GM19324 (cell line): ENCODE measurements around the gene CAP2.

Experiments used
- ATAC-seq: cut with Tn5 transposase; IDR thresholded peaks from one replicate; pipeline ENCODE4 v1.9.1; 2021; ENCODE audit warnings: mild to moderate bottlenecking, moderate library complexity; ENCODE audit not compliant: unreplicated experiment, low FRiP score

Gene CAP2

GRCh38 chr6:17470938-17471327 lies 77.5 kb downstream of the CAP2 start:
- ATAC-seq: no peak

DNA sequence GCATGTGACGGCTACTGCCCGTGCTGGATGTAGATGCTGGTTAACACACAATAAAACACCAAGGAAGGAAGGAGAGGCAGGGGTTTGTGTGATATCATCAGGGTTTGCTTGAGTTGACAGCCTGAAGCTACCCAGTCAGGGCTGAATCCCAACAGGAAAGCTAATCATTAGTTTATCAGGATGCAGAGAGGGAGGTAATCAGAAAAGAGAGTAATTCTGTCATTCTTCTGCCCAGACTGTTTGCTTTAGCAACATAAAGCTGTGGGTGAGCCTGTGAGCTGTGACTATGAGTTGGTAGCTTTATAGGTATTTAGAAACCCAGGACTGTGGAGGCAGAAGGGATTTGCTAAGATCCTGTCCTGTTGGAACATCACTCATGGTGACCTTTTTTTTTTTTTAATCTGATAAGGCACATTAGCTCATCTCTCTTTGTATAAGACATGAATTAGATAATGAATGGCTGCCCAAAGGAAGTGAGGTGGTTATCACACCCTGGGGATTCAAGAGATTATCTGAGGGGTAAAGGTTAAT lies 79.3 kb downstream of the CAP2 start:
- no peak for ATAC-seq

GRCh38 chr6:17473554-17473953 lies 80.2 kb downstream of the CAP2 start:
- ATAC-seq: no peak

DNA sequence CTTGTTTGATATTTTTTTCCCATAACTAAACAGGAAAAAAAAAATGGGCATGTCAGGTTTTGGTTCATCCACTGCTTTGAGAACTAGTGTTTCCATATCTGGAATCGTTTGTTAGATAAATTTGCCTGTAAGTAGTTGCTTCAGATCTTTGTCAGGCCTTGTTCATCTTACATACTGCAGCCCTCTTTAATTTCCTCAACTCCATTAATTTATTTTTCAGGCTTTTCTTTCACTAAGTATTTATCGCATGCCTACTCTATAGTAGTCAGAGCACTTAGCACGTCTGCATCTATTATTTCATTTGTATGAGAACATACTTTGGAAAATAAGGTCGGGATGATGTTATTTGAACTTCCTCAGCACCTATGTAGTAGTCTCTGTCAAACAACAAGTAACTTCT lies 80.9 kb downstream of the CAP2 start:
- no peak for ATAC-seq

GRCh38 chr6:17475606-17476244 lies 82.3 kb downstream of the CAP2 start:
- ATAC-seq: no peak

DNA sequence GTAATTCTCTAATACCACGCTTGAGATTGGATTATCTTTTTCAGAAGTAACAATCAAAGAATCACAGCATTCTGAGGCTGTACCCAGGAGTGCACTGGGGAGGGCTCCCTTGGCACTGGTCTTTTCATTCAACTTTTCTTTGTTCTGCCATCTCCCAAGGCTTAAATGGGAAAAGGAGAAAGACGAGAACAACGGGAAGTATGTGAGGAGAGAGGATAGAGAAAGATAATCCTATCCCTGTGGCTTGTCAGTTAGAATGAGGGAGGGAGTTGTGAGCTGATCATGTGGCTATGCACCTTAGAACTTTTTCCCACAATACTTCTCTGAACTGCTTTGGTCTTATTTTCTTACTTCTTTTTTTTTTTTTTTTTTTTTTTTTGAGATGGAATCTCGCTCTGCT lies 83.1 kb downstream of the CAP2 start:
- no peak for ATAC-seq

GRCh38 chr6:17477356-17477755 lies 84.0 kb downstream of the CAP2 start:
- no peak for ATAC-seq

DNA sequence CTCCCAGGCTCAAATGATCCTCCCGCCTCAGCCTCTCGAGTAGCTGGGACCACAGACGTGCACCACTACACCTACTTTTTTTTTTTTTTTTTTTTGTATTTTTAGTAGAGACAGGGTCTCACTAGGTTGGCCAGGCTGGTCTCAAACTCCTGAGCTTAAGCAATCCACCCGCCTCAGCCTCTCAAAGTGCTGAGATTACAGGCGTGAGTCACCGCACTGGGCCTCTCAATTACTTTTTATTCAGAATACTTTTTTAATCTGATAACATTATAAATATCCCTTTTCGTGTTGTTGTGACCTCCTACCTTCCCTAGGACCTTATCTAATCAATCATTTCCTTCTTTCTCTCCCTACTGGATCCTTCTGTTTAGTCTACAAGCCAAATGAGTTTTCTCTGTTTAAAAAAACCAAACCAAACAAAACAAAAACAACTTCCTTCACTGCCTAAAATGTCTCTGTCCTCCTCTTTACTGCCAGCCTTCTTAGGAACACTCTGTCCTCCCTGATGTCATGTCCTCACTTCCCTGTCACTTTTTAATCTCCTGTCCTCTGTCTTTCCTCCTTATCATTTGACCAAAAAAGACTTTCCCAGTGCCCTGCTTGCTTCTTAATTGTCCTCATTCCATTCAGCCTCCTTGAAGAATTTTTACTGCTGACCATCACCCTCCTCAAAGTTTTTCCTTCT lies 85.0 kb downstream of the CAP2 start:
- ATAC-seq: no peak

GRCh38 chr6:17478946-17479345 lies 85.6 kb downstream of the CAP2 start:
- ATAC-seq: no peak

DNA sequence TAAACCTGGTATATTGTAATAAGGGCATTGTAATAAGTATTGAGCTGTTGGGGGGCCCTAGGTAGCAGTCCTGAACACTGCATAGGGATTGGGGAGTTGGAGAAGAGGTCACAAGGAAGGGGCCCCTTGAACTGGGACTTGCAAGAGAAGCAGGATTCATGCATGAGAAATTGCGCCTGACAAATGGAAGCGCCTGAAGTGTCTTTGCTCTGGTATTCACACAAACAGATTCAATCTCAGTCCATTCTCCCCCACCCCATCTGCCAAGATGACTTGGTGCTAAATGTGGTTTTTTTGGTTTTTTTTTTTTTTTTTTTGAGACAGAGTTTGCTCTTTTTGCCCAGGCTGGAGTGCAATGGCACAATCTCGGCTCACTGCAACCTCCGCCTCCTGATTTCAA lies 87.1 kb downstream of the CAP2 start:
- no peak for ATAC-seq

DNA sequence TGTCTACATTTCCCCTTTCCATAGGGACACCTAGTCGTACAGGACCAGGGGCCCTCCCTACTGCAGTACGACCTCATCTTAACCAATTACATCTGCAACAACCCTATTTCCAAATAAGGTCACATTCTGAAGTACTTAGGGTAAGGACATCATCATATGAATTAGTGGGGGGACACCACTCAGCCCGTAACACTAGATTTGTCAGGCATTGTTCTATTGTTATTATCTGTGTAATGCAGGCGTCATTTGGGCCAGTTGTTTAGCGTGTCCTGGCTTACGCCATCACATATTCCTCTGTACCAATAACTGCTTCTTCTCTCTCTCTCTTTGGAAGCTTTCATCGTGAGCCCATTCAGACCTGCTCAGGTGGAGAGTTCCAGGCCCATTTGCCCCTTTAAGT lies 89.3 kb downstream of the CAP2 start:
- ATAC-seq: no peak

DNA sequence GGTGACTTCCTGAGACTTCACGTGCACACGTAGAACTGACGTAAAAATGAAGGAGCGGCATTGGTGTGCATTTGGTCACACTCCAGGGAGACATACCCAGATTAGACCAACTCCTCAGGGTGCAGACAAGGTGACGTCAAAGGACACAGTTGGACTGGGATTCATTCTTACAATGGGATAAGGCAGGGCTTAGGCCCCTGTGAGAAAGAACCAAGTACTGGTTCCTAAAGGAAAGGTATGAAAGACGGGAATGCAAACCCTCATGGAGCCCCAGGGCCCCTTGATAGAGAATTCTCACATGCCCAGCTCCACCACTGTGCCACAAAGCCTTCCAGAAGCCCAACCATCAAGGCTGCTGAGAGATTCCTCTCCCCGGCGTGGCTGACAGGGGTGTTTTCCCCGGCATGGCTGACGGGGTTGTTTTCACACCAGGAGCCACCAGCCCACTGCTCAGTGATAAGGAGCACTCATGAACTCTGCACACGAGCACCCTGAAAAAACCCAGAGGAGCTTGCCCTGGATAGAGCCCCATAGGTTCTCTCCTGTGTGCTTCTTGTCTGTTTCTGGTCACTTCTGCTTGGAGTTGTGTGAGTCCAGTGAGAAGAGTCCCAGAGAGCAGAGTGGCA lies 90.1 kb downstream of the CAP2 start:
- no peak for ATAC-seq

GRCh38 chr6:17484201-17484849 lies 90.9 kb downstream of the CAP2 start:
- no peak for ATAC-seq

- ATAC-seq: no peak
Observed at GRCh38 chr6:17485181-17485580, 91.8 kb downstream of the CAP2 start.

DNA sequence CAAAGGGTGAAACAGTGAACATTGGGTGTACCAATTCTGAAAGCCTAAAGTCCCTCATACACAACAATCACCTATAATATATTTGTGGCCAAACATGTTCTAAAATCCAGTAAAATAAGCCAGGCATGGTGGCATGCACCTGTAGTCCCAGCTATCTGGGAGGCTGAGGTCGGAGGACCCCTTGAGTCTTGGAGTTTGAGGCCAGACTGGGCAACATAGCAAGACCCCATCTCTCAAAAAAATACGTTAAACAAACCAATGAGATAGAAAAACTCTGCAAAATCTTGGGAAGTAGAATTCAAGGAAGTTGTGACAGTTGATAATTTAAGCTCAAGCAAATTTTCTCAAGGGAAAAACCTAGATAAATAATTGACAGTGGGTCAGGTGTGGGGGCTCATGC lies 92.6 kb downstream of the CAP2 start:
- ATAC-seq: no peak

- ATAC-seq: no peak
Observed at GRCh38 chr6:17486680-17487079, 93.3 kb downstream of the CAP2 start.

- ATAC-seq: no peak
Observed at GRCh38 chr6:17490724-17491123, 97.3 kb downstream of the CAP2 start.

DNA sequence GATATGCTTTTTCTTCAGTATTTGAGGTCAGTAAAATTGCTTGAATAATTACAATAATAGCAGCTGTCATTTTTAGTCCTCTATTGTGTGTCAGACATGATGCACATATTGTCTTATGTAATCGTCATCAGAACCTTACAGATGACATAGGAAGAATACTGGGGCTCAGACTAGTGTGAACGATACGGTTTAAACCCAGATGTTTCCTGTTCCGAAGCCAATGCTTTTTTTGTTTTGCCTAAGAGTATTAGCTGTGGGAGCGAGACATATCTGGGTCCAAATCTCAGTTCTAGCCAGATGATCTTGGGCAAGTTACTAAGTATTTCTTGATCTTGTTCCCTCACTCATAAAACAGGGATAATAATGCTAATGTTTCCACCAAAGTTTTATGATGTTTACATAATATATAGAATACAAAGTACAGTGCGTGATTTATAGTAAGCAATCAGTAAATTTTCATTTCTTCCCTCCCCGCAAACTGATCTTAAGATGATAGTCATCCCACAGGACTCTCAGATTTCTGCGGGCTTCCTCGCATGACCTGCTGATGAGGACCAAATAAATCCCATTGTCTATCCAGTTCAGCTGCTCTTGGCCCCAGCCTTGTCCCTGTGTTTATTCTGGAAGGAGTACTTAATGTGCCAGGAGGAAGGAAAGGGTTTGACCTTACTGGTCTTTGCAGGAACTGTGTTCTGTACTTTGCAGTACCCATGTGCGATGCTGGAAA lies 98.2 kb downstream of the CAP2 start:
- ATAC-seq: no peak

GRCh38 chr6:17492350-17492749 lies 99.0 kb downstream of the CAP2 start:
- ATAC-seq: no peak

GRCh38 chr6:17493286-17493685 lies 99.9 kb downstream of the CAP2 start:
- no peak for ATAC-seq

DNA sequence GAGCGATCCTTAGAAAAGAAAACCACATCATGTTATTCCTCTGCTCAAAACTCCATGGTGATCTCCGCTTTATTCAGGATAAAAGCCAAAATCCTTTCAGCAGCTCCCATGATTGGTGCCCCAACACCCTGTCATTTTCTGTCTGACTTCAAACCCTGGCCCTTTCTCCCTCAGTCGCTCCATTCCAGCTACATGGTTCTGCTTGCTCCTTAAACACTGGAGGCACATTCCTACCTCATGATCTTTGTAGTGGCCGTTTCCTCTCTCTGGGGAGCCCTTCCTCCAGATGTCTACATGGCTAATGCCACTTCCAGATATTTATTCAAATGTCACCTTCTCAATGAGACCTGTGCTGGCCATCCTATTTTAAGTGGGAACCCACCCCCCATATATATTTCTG lies 100.8 kb downstream of the CAP2 start:
- no peak for ATAC-seq
